IMR-90 (cell line): ENCODE data around the gene CAMTA1. TPM values are rescaled to one million over a fixed set of nuclear protein-coding genes. Genes with fewer than 3 reads are reported as not detected.

ENCODE experiments used
- ATAC-seq: fragments of 200-7000 bp; cut with Tn5 transposase; 2 replicates; pipeline ENCODE4 v1.9.1; 2020; ENCODE audit warnings: low read depth, mild to moderate bottlenecking, moderate library complexity
- BruUV-seq: library from RNA; stranded (reverse); fragments of 400-500 nt; replicated peaks from 2 replicates; lab custom pipeline; 2021; lab: Mats Ljungman, UMichigan
- CTCF ChIA-PET: fragments of 300-600 bp; formaldehyde crosslinking; extraction: SDS; loops from one replicate; lab custom pipeline; 2021; ENCODE audit warnings: antibody characterized with exemption; lab: Yijun Ruan, JAX
- POLR2A ChIA-PET: fragments of 300-600 bp; sonication (Branson Sonifier 250); formaldehyde crosslinking; loops from one replicate; lab custom pipeline; 2022; ENCODE audit warnings: antibody characterized with exemption; ENCODE audit not compliant: unreplicated experiment; lab: Charles Lee
- DNase-seq: peaks from one replicate; pipeline ENCODE4 v3.0.0; 2013
- H2AFZ ChIP-seq: replicated peaks from 2 replicates; pipeline ENCODE3; 2013; ENCODE audit warnings: low read length, mild to moderate bottlenecking; ENCODE audit not compliant: poor library complexity
- H2AK5ac ChIP-seq: 2 replicates; pipeline ENCODE4 v1.6.1; 2013; ENCODE audit warnings: low read depth, low read length, inconsistent platforms
- H2AK9ac ChIP-seq: replicated peaks from 2 replicates; pipeline ENCODE3; 2013; ENCODE audit warnings: mild to moderate bottlenecking, low read depth, low read length, moderate library complexity; ENCODE audit not compliant: poor library complexity
- H2BK120ac ChIP-seq: 2 replicates; pipeline ENCODE4 v1.6.1; 2013; ENCODE audit warnings: low read depth, low read length, inconsistent platforms
- H2BK15ac ChIP-seq: 3 replicates; pipeline ENCODE4 v1.6.1; 2013; ENCODE audit warnings: low read depth, low read length, inconsistent platforms
- H2BK20ac ChIP-seq: 2 replicates; pipeline ENCODE4 v1.6.1; 2013; ENCODE audit warnings: low read depth, mild to moderate bottlenecking, inconsistent platforms, low read length, moderate library complexity
- H2BK5ac ChIP-seq: 2 replicates; pipeline ENCODE4 v1.6.1; 2013; ENCODE audit warnings: mild to moderate bottlenecking, low read depth, low read length, inconsistent platforms; ENCODE audit not compliant: poor library complexity, severe bottlenecking
- H3K14ac ChIP-seq: replicated peaks from 2 replicates; pipeline ENCODE4 v1.6.1; 2013; ENCODE audit warnings: low read depth, low read length, inconsistent platforms
- H3K18ac ChIP-seq: 2 replicates; pipeline ENCODE4 v1.6.1; 2013; ENCODE audit warnings: low read depth, low read length, control low read depth
- H3K23ac ChIP-seq: 2 replicates; pipeline ENCODE4 v1.6.1; 2013; ENCODE audit warnings: low read depth, low read length, inconsistent platforms
- H3K27ac ChIP-seq: 2 replicates; pipeline ENCODE4 v1.5.1; 2013; ENCODE audit warnings: mild to moderate bottlenecking, control low read depth, low read length; ENCODE audit not compliant: insufficient read depth
- H3K27me3 ChIP-seq: 2 replicates; pipeline ENCODE4 v1.6.1; 2013; ENCODE audit warnings: low read length; ENCODE audit not compliant: control insufficient read depth, insufficient read depth
- H3K36me3 ChIP-seq: 2 replicates; pipeline ENCODE4 v1.6.1; 2013; ENCODE audit warnings: low read length, mixed read lengths; ENCODE audit not compliant: control insufficient read depth, insufficient read depth
- H3K4ac ChIP-seq: 2 replicates; pipeline ENCODE4 v1.6.1; 2013; ENCODE audit warnings: low read depth, low read length, inconsistent platforms
- H3K4me1 ChIP-seq: 2 replicates; pipeline ENCODE4 v1.6.1; 2013; ENCODE audit warnings: low read length, mixed read lengths; ENCODE audit not compliant: control insufficient read depth, insufficient read depth
- H3K4me2 ChIP-seq: 2 replicates; pipeline ENCODE4 v1.6.1; 2013; ENCODE audit warnings: low read depth, mild to moderate bottlenecking, control low read depth, low read length, moderate library complexity
- H3K4me3 ChIP-seq: 2 replicates; pipeline ENCODE4 v1.5.1; 2013; ENCODE audit warnings: low read depth, mild to moderate bottlenecking, control low read depth, low read length, moderate library complexity; ENCODE audit not compliant: insufficient read depth
- H3K56ac ChIP-seq: 2 replicates; pipeline ENCODE4 v1.6.1; 2013; ENCODE audit warnings: low read length, inconsistent platforms; ENCODE audit not compliant: insufficient read depth; ENCODE audit errors: extremely low read depth
- H3K79me1 ChIP-seq, 2 experiments: 2 replicates each; pipeline ENCODE4 v1.6.1; 2013; ENCODE audit warnings: low read length in 2 of 2, inconsistent platforms in 1 of 2, low read depth in 1 of 2
- H3K9ac ChIP-seq: 2 replicates; pipeline ENCODE4 v1.6.1; 2013; ENCODE audit warnings: low read depth, low read length, control low read depth
- H3K9me1 ChIP-seq: 2 replicates; pipeline ENCODE4 v1.6.1; 2013; ENCODE audit warnings: low read length, inconsistent platforms; ENCODE audit not compliant: insufficient read depth
- H3K9me3 ChIP-seq: 2 replicates; pipeline ENCODE4 v1.6.1; 2013; ENCODE audit warnings: low read length; ENCODE audit not compliant: control insufficient read depth, insufficient read depth
- H4K20me1 ChIP-seq: 2 replicates; pipeline ENCODE4 v1.6.1; 2013; ENCODE audit warnings: low read length, inconsistent platforms; ENCODE audit not compliant: insufficient read depth
- H4K5ac ChIP-seq: 2 replicates; pipeline ENCODE4 v1.6.1; 2013; ENCODE audit warnings: mild to moderate bottlenecking, low read depth, low read length, control low read depth
- H4K8ac ChIP-seq, 2 experiments: 2 replicates each; pipeline ENCODE4 v1.6.1; 2013; ENCODE audit warnings: low read depth in 2 of 2, low read length in 2 of 2, control low read depth in 1 of 2, inconsistent platforms in 1 of 2
- H4K91ac ChIP-seq: 2 replicates; pipeline ENCODE4 v1.6.1; 2013; ENCODE audit warnings: low read depth, low read length, inconsistent platforms; ENCODE audit not compliant: insufficient read depth
- BHLHE40 ChIP-seq: fragments of 150-350 bp; IDR thresholded peaks from 2 replicates; pipeline ENCODE4 v1.6.1; 2016; ENCODE audit warnings: mild to moderate bottlenecking, low read depth, low read length
- CEBPB ChIP-seq: IDR thresholded peaks from 2 replicates; pipeline ENCODE4 v1.6.1; 2012; ENCODE audit warnings: low read depth, low read length, improper control_type of control experiment
- CHD1 ChIP-seq: IDR thresholded peaks from 2 replicates; pipeline ENCODE4 v1.6.1; 2012; ENCODE audit warnings: low read depth, low read length, improper control_type of control experiment
- CTCF ChIP-seq: conservative IDR thresholded peaks from 2 replicates; pipeline ENCODE4 v1.5.1; 2012; ENCODE audit warnings: mild to moderate bottlenecking, low read depth, low read length, improper control_type of control experiment
- FOS ChIP-seq: fragments of 150-350 bp; IDR thresholded peaks from 2 replicates; pipeline ENCODE4 v1.6.1; 2016; ENCODE audit warnings: low read depth, low read length
- MAFK ChIP-seq: IDR thresholded peaks from 2 replicates; pipeline ENCODE4 v1.6.1; 2012; ENCODE audit warnings: low read depth, low read length, improper control_type of control experiment
- MAZ ChIP-seq: IDR thresholded peaks from 2 replicates; pipeline ENCODE4 v1.6.1; 2012; ENCODE audit warnings: low read depth, mild to moderate bottlenecking, low read length, improper control_type of control experiment, moderate library complexity, borderline replicate concordance
- MXI1 ChIP-seq: IDR thresholded peaks from 2 replicates; pipeline ENCODE4 v1.6.1; 2012; ENCODE audit warnings: low read depth, mild to moderate bottlenecking, low read length, moderate library complexity, borderline replicate concordance
- NFE2L2 ChIP-seq: fragments of 150-350 bp; IDR thresholded peaks from 2 replicates; pipeline ENCODE4 v1.6.1; 2016; ENCODE audit warnings: low read depth, mild to moderate bottlenecking, low read length
- POLR2A ChIP-seq: IDR thresholded peaks from 2 replicates; pipeline ENCODE4 v1.6.1; 2012; ENCODE audit warnings: mild to moderate bottlenecking, low read depth, low read length
- RAD21 ChIP-seq: IDR thresholded peaks from 2 replicates; pipeline ENCODE4 v1.6.1; 2012; ENCODE audit warnings: low read length, improper control_type of control experiment
- RCOR1 ChIP-seq: IDR thresholded peaks from 2 replicates; pipeline ENCODE4 v1.6.1; 2012; ENCODE audit warnings: mild to moderate bottlenecking, low read length, improper control_type of control experiment; ENCODE audit not compliant: insufficient replicate concordance
- RFX5 ChIP-seq: IDR thresholded peaks from 2 replicates; pipeline ENCODE4 v1.8.0; 2012; ENCODE audit warnings: low read depth, mild to moderate bottlenecking, low read length, moderate library complexity
- SMC3 ChIP-seq: fragments of 150-350 bp; IDR thresholded peaks from 2 replicates; pipeline ENCODE4 v1.6.1; 2016; ENCODE audit warnings: low read depth, mild to moderate bottlenecking, antibody characterized with exemption, low read length, moderate library complexity
- USF2 ChIP-seq: fragments of 150-350 bp; IDR thresholded peaks from 2 replicates; pipeline ENCODE4 v1.6.1; 2017; ENCODE audit warnings: mild to moderate bottlenecking, antibody characterized with exemption, low read length, low read depth
- WGBS, 2 experiments: methylation state at CpG; one replicate each; pipeline versions ENCODE4 v1.1.5 to v1.1.7; 2013; ENCODE audit warnings: missing lambda C conversion rate in 2 of 2; ENCODE audit not compliant: insufficient read length in 1 of 2; ENCODE audit errors: extremely low coverage in 2 of 2; 5-methylcytosine and 5-hydroxymethylcytosine counted together
- dilution Hi-C: fragments of 300-500 bp; cut with HindIII; formaldehyde crosslinking; loops from one replicate; pipeline ENCODE4 v1.14.3; 2018; ENCODE audit warnings: low sequenced_read_pairs; ENCODE audit not compliant: unreplicated experiment
- in situ Hi-C: fragments of 300-500 bp; cut with MboI; formaldehyde crosslinking; loops from 3 replicates; pipeline ENCODE4 v1.14.3; 2019; ENCODE audit warnings: low sequenced_read_pairs, inconsistent platforms, mixed read lengths
- intact Hi-C: fragments of 100-400 bp; cut with micrococcal nuclease; formaldehyde crosslinking; loops from 2 replicates; pipeline ENCODE4 v1.10.0; 2022
- polyA plus RNA-seq, 3 experiments: library from polyadenylated mRNA; depleted of rRNA; stranded (reverse); fragments of >200 nt; gene quantifications; 2 replicates each; pipeline ENCODE4 v1.2.3, GENCODE V29; 2012; ENCODE audit warnings: low replicate concordance in 1 of 3
- total RNA-seq: library from RNA; depleted of rRNA; stranded (reverse); fragments of >200 nt; gene quantifications from 2 replicates; pipeline ENCODE4 v1.2.3, GENCODE V29; 2012
- TF ChIP-seq, protein P1 (sequence below): fragments of 150-350 bp; IDR thresholded peaks from 2 replicates; pipeline ENCODE4 v1.6.1; 2016; ENCODE audit warnings: low read depth, mild to moderate bottlenecking, low read length, moderate library complexity, borderline replicate concordance

Gene CAMTA1
- total and polyA plus RNA-seq, 2 of the 4 experiments (the other 2 are of a cell fraction) = 35.5 to 74.3 TPM

- Histone ChIP-seq H3K4ac (no peak overlapping the region), H3K9me1 (no peaks in the 10 kb centered on the region), H2BK5ac (no peak overlapping the region), H3K27me3 (peaks cover 10% of the 10 kb centered on the region; the same call in 1 of the 2 replicates), H3K23ac (no peak overlapping the region), H2AK5ac (no peak overlapping the region), H2BK120ac (no peak overlapping the region), H4K91ac (no peak overlapping the region), H3K4me3 (no peak overlapping the region), H4K8ac (no peak overlapping the region), H4K5ac (no peak overlapping the region), H2BK15ac (no peak overlapping the region), H3K36me3 (no peaks in the 10 kb centered on the region), H2AFZ (no peak overlapping the region), H3K9ac (no peak overlapping the region), H4K20me1 (no peaks in the 10 kb centered on the region), H3K4me1 (no peaks in the 10 kb centered on the region), H2AK9ac (no peak overlapping the region), H3K56ac (no peak overlapping the region), H3K14ac (no peak overlapping the region), H2BK20ac (no peak overlapping the region), H3K4me2 (no peak overlapping the region), H3K9me3 (no peaks in the 10 kb centered on the region), H3K79me1 (no peaks in the 10 kb centered on the region), H3K27ac (no peak overlapping the region), H3K18ac (no peak overlapping the region)
- DNase-seq = no peak
- TF ChIP-seq RFX5 (no peak), FOS (no peak), BHLHE40 (no peak), RAD21 (no peak), MXI1 (no peak), CEBPB (no peak), SMC3 (no peak), CTCF (no peak), CHD1 (no peak), MAFK (no peak), USF2 (no peak), MAZ (no peak), RCOR1 (no peak), POLR2A (no peak), NFE2L2 (no peak)
- TF ChIP-seq, protein P1, sequence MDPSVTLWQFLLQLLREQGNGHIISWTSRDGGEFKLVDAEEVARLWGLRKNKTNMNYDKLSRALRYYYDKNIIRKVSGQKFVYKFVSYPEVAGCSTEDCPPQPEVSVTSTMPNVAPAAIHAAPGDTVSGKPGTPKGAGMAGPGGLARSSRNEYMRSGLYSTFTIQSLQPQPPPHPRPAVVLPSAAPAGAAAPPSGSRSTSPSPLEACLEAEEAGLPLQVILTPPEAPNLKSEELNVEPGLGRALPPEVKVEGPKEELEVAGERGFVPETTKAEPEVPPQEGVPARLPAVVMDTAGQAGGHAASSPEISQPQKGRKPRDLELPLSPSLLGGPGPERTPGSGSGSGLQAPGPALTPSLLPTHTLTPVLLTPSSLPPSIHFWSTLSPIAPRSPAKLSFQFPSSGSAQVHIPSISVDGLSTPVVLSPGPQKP = no peak
- dilution Hi-C loops (no loop called here), intact Hi-C loops (no loop called here), in situ Hi-C loops (no loop called here)
- ChIA-PET POLR2A (no interaction called here), CTCF (no interaction called here)
- no TSS peak for BruUV-seq
- ATAC-seq = no peak
- WGBS, 2 experiments = 0% methylated on average over 1 of the region's 10 CpGs; no CpG with 5 or more reads in 1 of the 2 experiments
These were observed 831.7 kb downstream of the CAMTA1 start for GRCh38 chr1:7616953-7617352.
